Naive thymus-derived CD4-positive, alpha-beta T cell (primary cell): ENCODE results near the gene WDR83. TPM values are rescaled to one million over a fixed set of nuclear protein-coding genes. Genes with fewer than 3 reads are reported as not detected.
"Not testable (repeated sequence)": the region's sequence is repeated elsewhere in the genome, so short reads cannot be mapped to it uniquely, and the experiment has no call there.

Experiments
- ATAC-seq: fragments of 150-1000 bp; cut with Tn5 transposase; 2 replicates; pipeline ENCODE4 v1.10.0; 2021; ENCODE audit warnings: mild to moderate bottlenecking, moderate library complexity
- CTCF ChIA-PET: fragments of 350-600 bp; sonication (Branson Sonifier 250); formaldehyde crosslinking; loops from one replicate; lab custom pipeline; 2021; ENCODE audit warnings: antibody characterized with exemption; lab: Charles Lee
- POLR2A ChIA-PET: fragments of 350-600 bp; sonication (Branson Sonifier 250); formaldehyde crosslinking; loops from one replicate; lab custom pipeline; 2021; ENCODE audit warnings: antibody characterized with exemption, inconsistent platforms; lab: Charles Lee
- DNase-seq, 9 donors: peaks; one replicate each; pipeline versions ENCODE4 v3.0.0 to v3.0.0-alpha.2; 2020 to 2022; ENCODE audit warnings: mixed read lengths in 1 of 9
- H3K27ac ChIP-seq: one replicate; pipeline ENCODE4 v1.7.0; 2013; ENCODE audit warnings: mild to moderate bottlenecking, low read depth, low read length, moderate library complexity
- H3K27me3 ChIP-seq, 2 donors: one replicate each; pipeline ENCODE4 v1.7.0; 2013; ENCODE audit warnings: low read length in 2 of 2, mild to moderate bottlenecking in 2 of 2, moderate library complexity in 2 of 2; ENCODE audit not compliant: control insufficient read depth in 2 of 2, insufficient read depth in 2 of 2
- H3K36me3 ChIP-seq, 3 experiments: 1 replicate in 2 of 3; 2 replicates in 1 of 3; pipeline ENCODE4 v1.7.0; 2013; ENCODE audit warnings: low read length in 3 of 3, mild to moderate bottlenecking in 3 of 3, moderate library complexity in 1 of 3; ENCODE audit not compliant: insufficient read depth in 3 of 3, control insufficient read depth in 2 of 3
- H3K4me1 ChIP-seq, 2 donors: one replicate each; pipeline ENCODE4 v1.7.0; 2013; ENCODE audit warnings: low read length in 2 of 2, mild to moderate bottlenecking in 2 of 2, moderate library complexity in 1 of 2; ENCODE audit not compliant: control insufficient read depth in 2 of 2, insufficient read depth in 2 of 2
- H3K4me3 ChIP-seq: 2 replicates; pipeline ENCODE4 v1.7.0; 2013; ENCODE audit warnings: mild to moderate bottlenecking, low read length
- H3K9me3 ChIP-seq, 3 experiments: 1 replicate in 2 of 3; 2 replicates in 1 of 3; pipeline ENCODE4 v1.7.0; 2013; ENCODE audit warnings: low read length in 3 of 3; ENCODE audit not compliant: control insufficient read depth in 2 of 3
- H3K27ac Mint-ChIP-seq, 9 donors: one replicate each; pipeline ENCODE4 v1.8.0; 2020 to 2022; ENCODE audit warnings: mixed read lengths in 9 of 9, mild to moderate bottlenecking in 8 of 9, moderate library complexity in 5 of 9, inconsistent platforms in 2 of 9
- H3K27me3 Mint-ChIP-seq, 5 donors: one replicate each; pipeline ENCODE4 v1.8.0; 2021 to 2022; ENCODE audit warnings: mixed read lengths in 5 of 5, mild to moderate bottlenecking in 1 of 5
- H3K36me3 Mint-ChIP-seq, 5 donors: one replicate each; pipeline ENCODE4 v1.8.0; 2020 to 2022; ENCODE audit warnings: mixed read lengths in 5 of 5, mild to moderate bottlenecking in 3 of 5, inconsistent platforms in 1 of 5
- H3K4me1 Mint-ChIP-seq, 7 donors: one replicate each; pipeline ENCODE4 v1.8.0; 2020 to 2022; ENCODE audit warnings: mixed read lengths in 7 of 7, mild to moderate bottlenecking in 3 of 7, inconsistent platforms in 1 of 7
- H3K4me3 Mint-ChIP-seq, 10 donors: one replicate each; pipeline ENCODE4 v1.8.0; 2020 to 2022; ENCODE audit warnings: mild to moderate bottlenecking in 10 of 10, mixed read lengths in 10 of 10, moderate library complexity in 6 of 10, inconsistent platforms in 2 of 10
- H3K9me3 Mint-ChIP-seq, 11 donors: one replicate each; pipeline ENCODE4 v1.8.0; 2020 to 2022; ENCODE audit warnings: mixed read lengths in 11 of 11, mild to moderate bottlenecking in 4 of 11, inconsistent platforms in 1 of 11, moderate library complexity in 1 of 11
- intact Hi-C, 2 donors: fragments of 100-400 bp; cut with micrococcal nuclease; formaldehyde crosslinking; loops; one replicate each; pipeline ENCODE4 v1.15.1; 2023
- polyA plus RNA-seq, 2 donors: library from polyadenylated mRNA; unstranded; fragments of 300-500 nt; fragmentation: Illumina TruSeq; gene quantifications; one replicate each; pipeline ENCODE4 v1.2.3, GENCODE V29; 2021
- total RNA-seq, 6 experiments: library from RNA in 5 of 6; stranded (reverse) in 5 of 6; gene quantifications; 1 replicate in 5 of 6; 2 replicates in 1 of 6; pipeline ENCODE4 v1.2.3 and lab custom pipeline; 2021 to 2026

WDR83 gene
- total and polyA plus RNA-seq, 7 experiments from 2014 or later, result 7.8 to 20.6 (median 14.7) TPM

- Histone ChIP-seq H3K36me3 (peaks cover 0 to 85% (median 12%) of the 10 kb centered on the region in 3 experiments), H3K4me3 (no peak overlapping the region), H3K4me1 (no peaks in the 10 kb centered on the region), H3K9me3 (no peaks in the 10 kb centered on the region), H3K27ac (no peak overlapping the region), H3K27me3 (no peaks in the 10 kb centered on the region)
- Mint-ChIP-seq H3K27ac (no peak overlapping the region), H3K27me3 (no peaks in the 10 kb centered on the region), H3K36me3 (peaks cover 0 to 26% (median 4%) of the 10 kb centered on the region in 5 donors), H3K9me3 (no peaks in the 10 kb centered on the region), H3K4me1 (peaks cover 0 to 4% (median 0%) of the 10 kb centered on the region in 7 donors), H3K4me3 (no peak overlapping the region)
- intact Hi-C loops, result no loop called here
- CTCF ChIA-PET, result no interaction called here
- DNase-seq, result no peak
- POLR2A ChIA-PET, result interaction anchor here (1.4 kb wide), 1 partner anchor 8 kb away, joined by 3 read pairs; the partner anchor contains the start of gene FBXW9
- ATAC-seq, result no peak
Measured at GRCh38 chr19:12705169-12705568, 38.6 kb downstream of the WDR83 start.

DNA sequence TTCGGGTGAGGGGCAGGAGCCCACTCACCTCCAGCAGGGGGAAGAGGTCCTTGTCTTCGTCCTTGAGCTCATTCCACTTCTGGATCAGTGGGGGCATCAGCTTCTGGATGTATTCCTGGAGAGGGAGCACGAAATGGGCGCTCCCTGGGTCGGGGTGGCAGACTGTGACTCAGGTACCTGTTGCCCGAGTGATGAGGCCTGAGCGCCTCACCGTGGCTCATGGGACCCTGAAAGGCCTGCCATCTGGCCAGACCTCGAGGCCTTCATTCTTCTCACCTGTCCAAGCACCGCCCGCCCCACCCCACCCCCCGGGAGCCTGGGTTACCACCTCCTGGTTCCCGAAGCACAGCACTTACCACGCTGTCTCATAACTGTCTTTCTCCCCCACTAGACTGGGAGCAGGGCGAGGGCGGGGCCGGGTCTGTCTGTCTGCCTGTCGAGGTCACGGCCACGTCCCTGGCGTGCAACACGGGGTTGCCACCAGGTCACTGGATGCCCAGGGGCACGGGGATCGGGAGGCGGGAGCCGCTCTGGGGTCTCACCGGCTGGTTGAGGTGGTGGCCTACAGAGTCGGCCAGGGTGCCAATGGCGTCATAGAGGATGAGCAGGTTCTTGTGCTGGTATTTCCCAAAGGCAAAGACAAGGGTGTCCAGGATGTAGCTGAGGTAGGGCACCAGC, 39.2 kb downstream of the WDR83 start:
- no peaks in the 10 kb centered on the region for H3K9me3 ChIP-seq
- H3K36me3 Mint-ChIP-seq, result peaks cover 0 to 31% (median 4%) of the 10 kb centered on the region in 5 donors
- H3K9me3 Mint-ChIP-seq, result no peaks in the 10 kb centered on the region

DNA sequence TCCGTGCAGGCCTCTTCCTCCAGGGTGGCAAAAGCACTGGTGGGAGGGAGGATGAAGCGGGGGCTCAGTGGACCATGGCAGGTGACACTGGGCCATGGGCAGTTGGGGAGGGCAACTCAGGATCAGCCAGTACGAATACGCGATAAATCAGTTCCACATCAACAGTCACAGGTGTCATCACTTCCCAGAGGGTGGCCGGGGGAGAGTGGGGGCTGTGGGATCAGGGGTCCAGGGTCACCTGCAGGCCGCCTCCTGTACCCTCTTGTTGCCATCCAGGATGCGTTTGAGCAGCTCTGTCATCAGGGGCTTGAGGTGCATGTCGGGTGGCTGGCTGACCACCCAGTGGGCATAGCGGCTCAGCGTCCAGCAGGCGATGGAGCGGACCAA, 39.7 kb downstream of the WDR83 start:
- Histone ChIP-seq H3K27me3 (no peaks in the 10 kb centered on the region), H3K4me3 (no peak overlapping the region), H3K4me1 (no peaks in the 10 kb centered on the region), H3K36me3 (peaks cover 0 to 86% (median 17%) of the 10 kb centered on the region in 3 experiments), H3K27ac (no peak overlapping the region), H3K9me3 (no peaks in the 10 kb centered on the region)
- DNase-seq (no peak), ATAC-seq (no peak)
- peaks cover 0 to 4% (median 0%) of the 10 kb centered on the region in 7 donors for H3K4me1 Mint-ChIP-seq
- intact Hi-C loops, result no loop called here
- POLR2A ChIA-PET, result no interaction called here
- peaks cover 0 to 36% (median 4%) of the 10 kb centered on the region in 5 donors for H3K36me3 Mint-ChIP-seq
- CTCF ChIA-PET, result no interaction called here
- H3K4me3 Mint-ChIP-seq, result no peak overlapping the region
- H3K27ac Mint-ChIP-seq, result no peak overlapping the region
- H3K27me3 Mint-ChIP-seq, result no peaks in the 10 kb centered on the region
- H3K9me3 Mint-ChIP-seq, result no peaks in the 10 kb centered on the region

More for the DNA sequence above, 39.2 kb downstream of the WDR83 start:
- H3K27me3 Mint-ChIP-seq, result no peaks in the 10 kb centered on the region
- Histone ChIP-seq H3K4me3 (no peak overlapping the region), H3K27me3 (no peaks in the 10 kb centered on the region), H3K4me1 (no peaks in the 10 kb centered on the region), H3K36me3 (peaks cover 0 to 87% (median 16%) of the 10 kb centered on the region in 3 experiments), H3K27ac (no peak overlapping the region)
- ChIA-PET CTCF (no interaction called here), POLR2A (interaction anchor here (1.4 kb wide), 1 partner anchor 9 kb away, joined by 3 read pairs; the partner anchor contains the start of gene FBXW9)
- DNase-seq (no peak), ATAC-seq (no peak)
- peaks cover 0 to 4% (median 0%) of the 10 kb centered on the region in 7 donors for H3K4me1 Mint-ChIP-seq
- intact Hi-C loops, result no loop called here
- H3K4me3 Mint-ChIP-seq, result no peak overlapping the region
- H3K27ac Mint-ChIP-seq, result no peak overlapping the region

GRCh38 chr19:12708641-12709040, 42.0 kb downstream of the WDR83 start:
- POLR2A ChIA-PET, result interaction anchor here (0.6 to 0.8 kb wide), 3 partner anchors 12 to 188 kb away, joined by 3 to 7 read pairs (median 4); partner anchors contain the start of gene FBXW9
- no peak overlapping the region for H3K27ac ChIP-seq
- H3K27me3 ChIP-seq, result no peaks in the 10 kb centered on the region
- peaks cover 0 to 75% (median 14%) of the 10 kb centered on the region in 3 experiments for H3K36me3 ChIP-seq
- H3K9me3 ChIP-seq, result no peaks in the 10 kb centered on the region
- CTCF ChIA-PET, result interaction anchor here (0.6 to 1.5 kb wide), 3 partner anchors 51 to 259 kb away, joined by 3 to 5 read pairs (median 4); no protein-coding TSS in a partner anchor
- H3K4me1 ChIP-seq, result no peaks in the 10 kb centered on the region
- peaks cover 0 to 41% (median 4%) of the 10 kb centered on the region in 5 donors for H3K36me3 Mint-ChIP-seq
- DNase-seq (no peak), ATAC-seq (no peak)
- H3K27ac Mint-ChIP-seq, result no peak overlapping the region
- H3K4me1 Mint-ChIP-seq, result no peaks in the 10 kb centered on the region
- H3K4me3 ChIP-seq, result no peak overlapping the region
- no peak overlapping the region for H3K4me3 Mint-ChIP-seq
- H3K27me3 Mint-ChIP-seq, result no peaks in the 10 kb centered on the region
- H3K9me3 Mint-ChIP-seq, result no peaks in the 10 kb centered on the region
- intact Hi-C loops, result no loop called here

- Mint-ChIP-seq H3K9me3 (no peaks in the 10 kb centered on the region), H3K4me3 (no peak overlapping the region), H3K36me3 (peaks cover 0 to 39% (median under 1%) of the 10 kb centered on the region in 5 donors), H3K27ac (no peak overlapping the region), H3K27me3 (no peaks in the 10 kb centered on the region), H3K4me1 (peaks cover 0 to 3% (median 0%) of the 10 kb centered on the region in 7 donors)
- Histone ChIP-seq H3K9me3 (no peaks in the 10 kb centered on the region), H3K27ac (no peak overlapping the region), H3K4me1 (no peaks in the 10 kb centered on the region), H3K4me3 (no peak overlapping the region), H3K36me3 (peaks cover 0 to 77% (median 9%) of the 10 kb centered on the region in 3 experiments), H3K27me3 (no peaks in the 10 kb centered on the region)
- CTCF ChIA-PET, result interaction anchor here (0.6 kb wide), 1 partner anchor 30 kb away, joined by 3 read pairs; no protein-coding TSS in a partner anchor
- DNase-seq, result no peak
- POLR2A ChIA-PET, result no interaction called here
- ATAC-seq, result no peak
- intact Hi-C loops, result no loop called here
Measured at GRCh38 chr19:12711187-12711586, 44.6 kb downstream of the WDR83 start.

GRCh38 chr19:12712077-12712476, 45.5 kb downstream of the WDR83 start:
- intact Hi-C loops, H3K4me1 ChIP-seq, H3K9me3 Mint-ChIP-seq, H3K4me3 Mint-ChIP-seq, H3K4me3 ChIP-seq, H3K4me1 Mint-ChIP-seq, H3K27ac Mint-ChIP-seq, ATAC-seq, H3K27me3 Mint-ChIP-seq, H3K27me3 ChIP-seq, H3K27ac ChIP-seq, POLR2A ChIA-PET, H3K9me3 ChIP-seq: not testable (repeated sequence)
- DNase-seq, result peak in 1 of 9 donors; percentile 41
- CTCF ChIA-PET, result interaction anchor here (0.6 to 0.7 kb wide), 2 partner anchors 10 to 17 kb away, joined by 3 to 5 read pairs; no protein-coding TSS in a partner anchor
- peaks cover 0 to 73% (median 9%) of the 10 kb centered on the region in 3 experiments for H3K36me3 ChIP-seq
- peaks cover 0 to 39% (median 4%) of the 10 kb centered on the region in 5 donors for H3K36me3 Mint-ChIP-seq
